Thyroid gland (tissue), 4 donors: ENCODE data around the gene CD96. TPM values are rescaled to one million over a fixed set of nuclear protein-coding genes. Genes with fewer than 3 reads are reported as not detected.

Source experiments
- DNase-seq, 2 donors: peaks; one replicate each; pipeline ENCODE4 v3.0.0-alpha.2; 2019
- H3K27ac ChIP-seq, 3 donors: fragments of 200-600 bp; sonication (generic); 1 replicate in 2 of 3; 2 replicates in 1 of 3; pipeline ENCODE4 v1.5.1; 2016 to 2019; ENCODE audit warnings: mild to moderate bottlenecking in 1 of 3, moderate library complexity in 1 of 3
- H3K27me3 ChIP-seq: fragments of 200-600 bp; sonication (generic); one replicate; pipeline ENCODE4 v1.5.1; 2019
- H3K36me3 ChIP-seq, 2 donors: fragments of 200-600 bp; sonication (generic); one replicate each; pipeline ENCODE4 v1.5.1; 2016 to 2019
- H3K4me1 ChIP-seq, 2 donors: fragments of 200-600 bp; sonication (generic); one replicate each; pipeline ENCODE4 v1.5.1; 2017 to 2019
- H3K4me3 ChIP-seq, 3 donors: fragments of 200-600 bp; sonication (generic); replicated peaks in 1 of 3; 1 replicate in 2 of 3; 2 replicates in 1 of 3; pipeline ENCODE4 v1.5.1; 2016; ENCODE audit warnings: mild to moderate bottlenecking in 1 of 3
- H3K9me3 ChIP-seq: fragments of 200-600 bp; sonication (generic); one replicate; pipeline ENCODE4 v1.5.1; 2017
- CTCF ChIP-seq, 6 experiments: fragments of 200-600 bp in 3 of 6; fragments of 450-650 bp in 3 of 6; sonication (generic) in 3 of 6; IDR thresholded peaks; one replicate each; pipeline ENCODE4 v1.5.1; 2016 to 2019; ENCODE audit warnings: antibody characterized with exemption in 6 of 6, mild to moderate bottlenecking in 2 of 6, inconsistent platforms in 1 of 6, moderate library complexity in 1 of 6
- POLR2A ChIP-seq, 2 donors: fragments of 450-650 bp; IDR thresholded peaks; one replicate each; pipeline ENCODE4 v1.6.1; 2017; ENCODE audit warnings: antibody characterized with exemption in 2 of 2, mild to moderate bottlenecking in 2 of 2, moderate library complexity in 1 of 2
- WGBS, 2 donors: methylation state at CpG; one replicate each; pipeline ENCODE4 v1.1.5; 2017; 5-methylcytosine and 5-hydroxymethylcytosine counted together
- intact Hi-C: fragments of 100-400 bp; cut with DNase I; formaldehyde crosslinking; loops from one replicate; pipeline ENCODE4 v1.15.1; 2023
- total RNA-seq, 4 donors: library from RNA; depleted of rRNA; stranded (reverse); fragments of >200 nt; gene quantifications; one replicate each; pipeline ENCODE4 v1.2.3, GENCODE V29; 2016

CD96 gene
- total RNA-seq, 4 donors from 2014 or later, result 2.8 to 4.6 (median 3.7) TPM

GRCh38 chr3:111584744-111585143 is 42.7 kb downstream of the CD96 start:
- Histone ChIP-seq H3K27me3 (no peaks in the 10 kb centered on the region), H3K27ac (peak overlapping the region; percentile 0 to 92 (median 92)), H3K4me3 (no peak overlapping the region), H3K4me1 (peaks cover 56% of the 10 kb centered on the region in 2 donors), H3K9me3 (no peaks in the 10 kb centered on the region), H3K36me3 (no peaks in the 10 kb centered on the region)
- WGBS, 2 donors, result 98% methylated on average over 1 of the region's 1 CpG
- TF ChIP-seq POLR2A (IDR thresholded peaks at IDR 0.05) (no peak), CTCF (IDR thresholded peaks at IDR 0.05) (no peak)
- DNase-seq, result no peak
- intact Hi-C loops, result no loop called here

GRCh38 chr3:111585217-111585616 is 43.2 kb downstream of the CD96 start:
- no peak for DNase-seq
- Histone ChIP-seq H3K36me3 (no peaks in the 10 kb centered on the region), H3K4me1 (peaks cover 56% of the 10 kb centered on the region in 2 donors), H3K4me3 (no peak overlapping the region), H3K27me3 (no peaks in the 10 kb centered on the region), H3K9me3 (no peaks in the 10 kb centered on the region), H3K27ac (peak overlapping the region; percentile 56 to 92 (median 92))
- 20 to 35% methylated on average over 1 of the region's 1 CpG for WGBS, 2 donors
- TF ChIP-seq CTCF (IDR thresholded peaks at IDR 0.05) (no peak), POLR2A (IDR thresholded peaks at IDR 0.05) (no peak)
- intact Hi-C loops, result no loop called here

GRCh38 chr3:111588527-111588926 is 46.5 kb downstream of the CD96 start:
- H3K9me3 ChIP-seq, result no peaks in the 10 kb centered on the region
- no peaks in the 10 kb centered on the region for H3K36me3 ChIP-seq
- H3K27me3 ChIP-seq, result no peaks in the 10 kb centered on the region
- H3K4me1 ChIP-seq, result peaks cover 38 to 39% of the 10 kb centered on the region in 2 donors
- no peak overlapping the region for H3K27ac ChIP-seq
- no peak overlapping the region for H3K4me3 ChIP-seq
- intact Hi-C loops, result no loop called here
- TF ChIP-seq POLR2A (IDR thresholded peaks at IDR 0.05) (no peak), CTCF (IDR thresholded peaks at IDR 0.05) (no peak)
- no peak for DNase-seq

DNA sequence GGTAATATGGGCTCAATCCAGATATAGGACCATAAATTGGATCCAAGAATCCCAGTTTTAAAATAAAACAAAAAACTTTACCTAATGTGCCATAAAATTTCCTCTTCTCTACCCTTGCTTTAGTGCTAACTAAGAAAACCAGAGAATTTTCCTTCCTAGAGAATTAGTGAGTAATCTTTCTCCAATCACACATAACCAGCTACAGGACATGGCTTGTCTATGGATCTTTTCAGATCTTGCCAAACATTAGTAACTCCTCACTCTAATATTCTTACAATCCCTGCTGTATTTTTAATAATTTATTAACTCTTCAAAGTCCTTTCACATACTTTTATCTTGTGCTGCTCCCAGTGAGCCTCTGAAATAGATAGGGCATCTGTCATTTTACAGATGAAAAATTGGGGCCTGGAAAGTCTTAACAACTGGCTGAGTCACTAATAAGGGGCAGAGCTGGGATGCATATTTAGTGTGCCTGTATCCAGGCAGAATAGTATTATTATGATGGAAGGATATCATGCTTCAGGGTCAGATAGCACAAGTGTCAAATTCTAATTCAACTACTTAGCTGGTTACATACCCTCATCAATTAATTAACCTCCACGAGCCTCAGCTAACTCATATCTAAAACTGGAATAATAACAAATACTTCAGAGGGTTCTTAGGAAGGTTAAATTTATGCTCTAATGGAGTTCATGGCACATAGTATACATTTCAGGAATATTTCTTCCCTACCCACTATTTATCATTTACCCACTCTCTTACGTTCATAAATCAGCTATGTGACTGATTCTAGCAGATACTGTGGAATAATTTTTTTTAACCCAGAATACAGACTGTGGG is 47.5 kb downstream of the CD96 start:
- no peaks in the 10 kb centered on the region for H3K27me3 ChIP-seq
- H3K27ac ChIP-seq, result peak overlapping the region in 2 of 3 donors; percentile 34 to 45
- no peak for DNase-seq
- H3K9me3 ChIP-seq, result no peaks in the 10 kb centered on the region
- peaks cover 31 to 36% of the 10 kb centered on the region in 2 donors for H3K4me1 ChIP-seq
- WGBS, 2 donors, result 78% methylated on average over 2 of the region's 2 CpGs
- intact Hi-C loops, result no loop called here
- TF ChIP-seq CTCF (IDR thresholded peaks at IDR 0.05) (no peak), POLR2A (IDR thresholded peaks at IDR 0.05) (no peak)
- no peaks in the 10 kb centered on the region for H3K36me3 ChIP-seq
- H3K4me3 ChIP-seq, result no peak overlapping the region

DNA sequence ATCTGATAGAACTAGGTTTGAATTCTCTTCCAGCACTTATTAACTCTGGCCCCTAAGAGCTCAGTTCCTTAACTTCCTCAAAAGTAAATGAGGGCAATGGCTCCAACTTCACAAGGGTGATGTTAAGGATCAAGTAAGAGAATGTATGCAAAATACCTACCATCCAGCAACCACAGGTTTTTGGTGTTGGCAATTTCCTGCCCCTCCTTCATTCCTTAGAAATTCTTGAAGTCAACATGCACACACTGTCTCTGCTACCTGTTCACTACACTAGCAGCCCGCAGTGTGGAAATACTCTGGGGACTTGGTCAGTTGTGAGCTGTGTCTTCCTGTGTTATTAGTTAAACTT is 48.1 kb downstream of the CD96 start:
- no peak for DNase-seq
- Histone ChIP-seq H3K4me1 (peaks cover 25 to 30% of the 10 kb centered on the region in 2 donors), H3K27ac (peak overlapping the region in 2 of 3 donors; percentile 34 to 45), H3K36me3 (no peaks in the 10 kb centered on the region), H3K27me3 (no peaks in the 10 kb centered on the region), H3K9me3 (no peaks in the 10 kb centered on the region), H3K4me3 (no peak overlapping the region)
- TF ChIP-seq CTCF (IDR thresholded peaks at IDR 0.05) (no peak), POLR2A (IDR thresholded peaks at IDR 0.05) (no peak)
- intact Hi-C loops, result no loop called here
- 74 to 79% methylated on average over 1 of the region's 1 CpG for WGBS, 2 donors
